ENCODE data around the gene XKR7. TPM values are rescaled to one million over a fixed set of nuclear protein-coding genes. Genes with fewer than 3 reads are reported as not detected.

XKR7 gene
- total and polyA plus RNA-seq, 2 donors (not counting 3 experiments of a cell fraction or from before 2014, with no cell fraction given): 0.04 TPM; not detected in 1

- no peak overlapping the region for H3K4me2 ChIP-seq (ENCODE audit: insufficient read depth, low read length)
- no peak for DNase-seq (ENCODE audit: low read depth, low spot score)
- H3K27me3 ChIP-seq (ENCODE audit: control insufficient read depth in 2 of 2, insufficient read depth in 2 of 2, low read length in 2 of 2): no peaks in the 10 kb centered on the region
- peaks cover 18% of the 10 kb centered on the region for H3K79me2 ChIP-seq (ENCODE audit: control insufficient read depth, insufficient read depth, low read length)
- H2AFZ ChIP-seq (ENCODE audit: low read depth, low read length): no peak overlapping the region
- H3K4me1 ChIP-seq (ENCODE audit: control insufficient read depth, extremely low read depth, insufficient read depth, low read length): no peaks in the 10 kb centered on the region
- H3K27ac ChIP-seq (ENCODE audit: insufficient read depth, low read depth, low read length): no peak overlapping the region
- ChIA-PET CTCF (no interaction called here), POLR2A (no interaction called here)
- dilution Hi-C loops (cut with MboI; ENCODE audit: extremely low pct_ligation_motif_present, low sequenced_read_pairs) (no loop called here), intact Hi-C loops (cut with micrococcal nuclease) (no loop called here)
- FAIRE-seq: no peak
- peaks cover 25 to 34% of the 10 kb centered on the region in 2 experiments for H3K36me3 ChIP-seq (ENCODE audit: control insufficient read depth in 2 of 2, extremely low read depth in 1 of 2, insufficient read depth in 2 of 2, low read length in 2 of 2)
- H3K9me1 ChIP-seq (replicated peaks; ENCODE audit: control insufficient read depth, extremely low read depth, insufficient read depth, low read length): no peaks in the 10 kb centered on the region
- TF ChIP-seq MYC (IDR thresholded peaks at IDR 0.05; ENCODE audit: low read depth, low read length): no peak
- TF ChIP-seq MAX (IDR thresholded peaks at IDR 0.05; ENCODE audit: insufficient read depth, insufficient read length): no peak
- no peak for TF ChIP-seq EZH2 (IDR thresholded peaks at IDR 0.05; ENCODE audit: borderline replicate concordance, low read depth, low read length, severe bottlenecking)
- no peak for TF ChIP-seq JUN (IDR thresholded peaks at IDR 0.05; ENCODE audit: borderline replicate concordance, insufficient read depth, insufficient read length, low read depth)
- no peak for TF ChIP-seq GATA2 (IDR thresholded peaks at IDR 0.05; ENCODE audit: insufficient read depth, insufficient read length, low read depth, low read length)
- TF ChIP-seq FOS (IDR thresholded peaks at IDR 0.05; ENCODE audit: borderline replicate concordance, insufficient read depth, low read length): no peak
- no peak for TF ChIP-seq POLR2A (IDR thresholded peaks at IDR 0.05; ENCODE audit: low read depth, low read length)
- no peak for TF ChIP-seq POLR2AphosphoS5 (IDR thresholded peaks at IDR 0.05; ENCODE audit: insufficient read depth, low read depth, low read length)
- TF ChIP-seq CTCF (IDR thresholded peaks at IDR 0.05; ENCODE audit: extremely low read depth in 1 of 2, insufficient read depth in 1 of 2, low read depth in 1 of 2, low read length in 2 of 2): no peak
- BruUV-seq (replicated peaks): no TSS peak
- H3K4me3 ChIP-seq (replicated peaks in 1 of 3; ENCODE audit: insufficient read depth in 1 of 3, low read depth in 1 of 3, low read length in 3 of 3): no peak overlapping the region
- H3K9me3 ChIP-seq (replicated peaks; ENCODE audit: control insufficient read depth, insufficient read depth, low read length): no peaks in the 10 kb centered on the region
- H3K9ac ChIP-seq (replicated peaks; ENCODE audit: extremely low read depth, insufficient read depth, low read length): no peak overlapping the region
- no peaks in the 10 kb centered on the region for H4K20me1 ChIP-seq (replicated peaks; ENCODE audit: control insufficient read depth, extremely low read depth, insufficient read depth, low read length)
Observed at GRCh38 chr20:31945319-31945718, 22.6 kb upstream of the XKR7 start.
